Measurements from ENCODE around the gene STAG1. TPM values are rescaled to one million over a fixed set of nuclear protein-coding genes. Genes with fewer than 3 reads are reported as not detected.

STAG1 gene
- total and polyA plus RNA-seq, 2 donors (not counting 1 experiment from before 2014, with no cell fraction given) = 23.2 to 38.6 TPM

GRCh38 chr3:136676009-136676408 is 76.2 kb downstream of the STAG1 start:
- Histone ChIP-seq H3K36me3 (ENCODE audit: control insufficient read depth, insufficient read depth, low read length) (no peaks in the 10 kb centered on the region), H3K27me3 (ENCODE audit: control insufficient read depth, insufficient read depth, low read length) (no peaks in the 10 kb centered on the region), H3K4me1 (ENCODE audit: control insufficient read depth, extremely low read depth, insufficient read depth, low read length) (peaks cover 4% of the 10 kb centered on the region), H3K9me3 (ENCODE audit: control insufficient read depth, insufficient read depth, low read depth, low read length) (no peaks in the 10 kb centered on the region), H3K4me2 (ENCODE audit: extremely low read depth, insufficient read depth, low read length) (no peak overlapping the region), H3K79me2 (ENCODE audit: control insufficient read depth, insufficient read depth, low read length) (peaks cover 38% of the 10 kb centered on the region), H3K9ac (ENCODE audit: insufficient read depth, low read length) (no peak overlapping the region), H4K20me1 (ENCODE audit: control insufficient read depth, extremely low read depth, insufficient read depth, low read length) (no peaks in the 10 kb centered on the region), H3K4me3 (replicated peaks in 1 of 4; ENCODE audit: control extremely low read depth in 1 of 4, insufficient read depth in 1 of 4, low read depth in 3 of 4, low read length in 4 of 4) (no peak overlapping the region), H2AFZ (ENCODE audit: low read length) (no peak overlapping the region), H3K27ac (ENCODE audit: insufficient read depth, low read length) (no peak overlapping the region)
- TF ChIP-seq EZH2 (IDR thresholded peaks at IDR 0.05; ENCODE audit: low read length, missing control alignments) (no peak), CTCF (conservative IDR thresholded peaks at IDR 0.05 in 1 of 2, IDR thresholded peaks at IDR 0.05 in 1 of 2; ENCODE audit: low read depth in 1 of 2, low read length in 2 of 2) (no peak)
- DNase-seq (ENCODE audit: low read depth in 2 of 2) = no peak

GRCh38 chr3:136675150-136675858 is 76.9 kb downstream of the STAG1 start:
- no peak for TF ChIP-seq CTCF (conservative IDR thresholded peaks at IDR 0.05 in 1 of 2, IDR thresholded peaks at IDR 0.05 in 1 of 2; ENCODE audit: low read depth in 1 of 2, low read length in 2 of 2)
- H3K36me3 ChIP-seq (ENCODE audit: control insufficient read depth, insufficient read depth, low read length) = no peaks in the 10 kb centered on the region
- H3K9ac ChIP-seq (ENCODE audit: insufficient read depth, low read length) = no peak overlapping the region
- H3K4me1 ChIP-seq (ENCODE audit: control insufficient read depth, extremely low read depth, insufficient read depth, low read length) = peaks cover 4% of the 10 kb centered on the region
- H2AFZ ChIP-seq (ENCODE audit: low read length) = no peak overlapping the region
- no peak overlapping the region for H3K4me3 ChIP-seq (replicated peaks in 1 of 4; ENCODE audit: control extremely low read depth in 1 of 4, insufficient read depth in 1 of 4, low read depth in 3 of 4, low read length in 4 of 4)
- H3K9me3 ChIP-seq (ENCODE audit: control insufficient read depth, insufficient read depth, low read depth, low read length) = no peaks in the 10 kb centered on the region
- H4K20me1 ChIP-seq (ENCODE audit: control insufficient read depth, extremely low read depth, insufficient read depth, low read length) = no peaks in the 10 kb centered on the region
- no peak overlapping the region for H3K27ac ChIP-seq (ENCODE audit: insufficient read depth, low read length)
- H3K4me2 ChIP-seq (ENCODE audit: extremely low read depth, insufficient read depth, low read length) = no peak overlapping the region
- H3K27me3 ChIP-seq (ENCODE audit: control insufficient read depth, insufficient read depth, low read length) = no peaks in the 10 kb centered on the region
- peaks cover 40% of the 10 kb centered on the region for H3K79me2 ChIP-seq (ENCODE audit: control insufficient read depth, insufficient read depth, low read length)
- DNase-seq (ENCODE audit: low read depth in 2 of 2) = no peak

- H3K9ac ChIP-seq (ENCODE audit: insufficient read depth, low read length) = no peak overlapping the region
- H2AFZ ChIP-seq (ENCODE audit: low read length) = no peak overlapping the region
- H3K27me3 ChIP-seq (ENCODE audit: control insufficient read depth, insufficient read depth, low read length) = no peaks in the 10 kb centered on the region
- H3K4me3 ChIP-seq (replicated peaks in 1 of 4; ENCODE audit: control extremely low read depth in 1 of 4, insufficient read depth in 1 of 4, low read depth in 3 of 4, low read length in 4 of 4) = no peak overlapping the region
- no peak overlapping the region for H3K4me2 ChIP-seq (ENCODE audit: extremely low read depth, insufficient read depth, low read length)
- no peaks in the 10 kb centered on the region for H3K9me3 ChIP-seq (ENCODE audit: control insufficient read depth, insufficient read depth, low read depth, low read length)
- no peak overlapping the region for H3K27ac ChIP-seq (ENCODE audit: insufficient read depth, low read length)
- no peaks in the 10 kb centered on the region for H3K36me3 ChIP-seq (ENCODE audit: control insufficient read depth, insufficient read depth, low read length)
- peaks cover 4% of the 10 kb centered on the region for H3K4me1 ChIP-seq (ENCODE audit: control insufficient read depth, extremely low read depth, insufficient read depth, low read length)
- H4K20me1 ChIP-seq (ENCODE audit: control insufficient read depth, extremely low read depth, insufficient read depth, low read length) = no peaks in the 10 kb centered on the region
- DNase-seq (ENCODE audit: low read depth in 2 of 2) = no peak
- no peak for TF ChIP-seq EZH2 (IDR thresholded peaks at IDR 0.05; ENCODE audit: low read length, missing control alignments)
- TF ChIP-seq CTCF (conservative IDR thresholded peaks at IDR 0.05 in 1 of 2, IDR thresholded peaks at IDR 0.05 in 1 of 2; ENCODE audit: low read depth in 1 of 2, low read length in 2 of 2) = no peak
- H3K79me2 ChIP-seq (ENCODE audit: control insufficient read depth, insufficient read depth, low read length) = peaks cover 52% of the 10 kb centered on the region
These were observed 79.7 kb downstream of the STAG1 start for GRCh38 chr3:136672457-136672856.

Data from fibroblast of lung (primary cell).